ENCODE data around the gene CELA1. TPM values are rescaled to one million over a fixed set of nuclear protein-coding genes. Genes with fewer than 3 reads are reported as not detected.

The CELA1 gene
- total RNA-seq, 1 experiment from 2014 or later: not detected

DNA sequence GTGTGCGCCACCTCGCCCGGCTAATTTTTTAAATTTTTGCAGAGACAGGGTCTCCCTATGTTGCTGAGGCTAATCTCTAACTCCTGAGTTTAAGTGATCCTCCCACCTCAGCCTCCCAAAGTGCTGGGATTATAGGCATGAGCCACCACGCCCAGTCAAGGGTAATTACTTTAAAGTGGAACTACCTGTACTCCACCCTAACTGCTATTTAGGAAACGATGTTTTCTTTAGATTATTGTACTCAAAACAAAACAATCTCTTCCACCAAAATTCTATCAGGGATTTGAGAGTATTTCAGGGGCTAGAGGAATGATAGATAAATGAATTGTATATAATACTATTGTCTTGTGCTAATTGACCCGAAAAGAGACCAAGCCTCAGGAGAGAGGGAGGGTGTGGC lies 12.9 kb downstream of the CELA1 start:
- Histone ChIP-seq H3K4me2 (ENCODE audit: low read length) (no peak overlapping the region), H3K36me3 (ENCODE audit: control insufficient read depth in 1 of 2, insufficient read depth in 2 of 2, low read length in 2 of 2) (no peaks in the 10 kb centered on the region), H2AFZ (ENCODE audit: low read depth, low read length, poor library complexity, severe bottlenecking) (peak overlapping the region; percentile 15), H4K20me1 (ENCODE audit: insufficient read depth) (no peaks in the 10 kb centered on the region), H3K79me2 (ENCODE audit: insufficient read depth, low read length) (no peaks in the 10 kb centered on the region), H3K4me3 (replicated peaks in 1 of 2; ENCODE audit: low read depth in 1 of 2, low read length in 2 of 2) (no peak overlapping the region), H3K9me2 (ENCODE audit: insufficient read depth) (no peaks in the 10 kb centered on the region), H3K9ac (ENCODE audit: low read length) (no peak overlapping the region), H3K27ac (ENCODE audit: low read depth, low read length) (no peak overlapping the region), H3K4me1 (ENCODE audit: control insufficient read depth in 1 of 2, insufficient read depth in 2 of 2, low read length in 2 of 2) (peaks cover 0 to 4% of the 10 kb centered on the region in 2 experiments; a peak in 1 of 4 replicates), H3K9me3 (ENCODE audit: control insufficient read depth in 1 of 2, insufficient read depth in 1 of 2, low read depth in 1 of 2, low read length in 2 of 2) (no peaks in the 10 kb centered on the region), H3K27me3 (ENCODE audit: insufficient read depth, low read length) (no peaks in the 10 kb centered on the region)
- intact Hi-C loops (cut with micrococcal nuclease): no loop called here
- ChIA-PET RAD21 (ENCODE audit: low non-redundant PET in 1 of 2, low total read pairs in 2 of 2, uncharacterized antibody in 2 of 2, unreplicated experiment in 2 of 2) (no interaction called here), POLR2A (interaction anchor here (0.6 kb wide), 1 partner anchor 65 kb away, joined by 3 read pairs; no protein-coding TSS in a partner anchor), CTCF (no interaction called here)
- no TSS peak for BruUV-seq (replicated peaks)
- no peak for DNase-seq (ENCODE audit: low read depth, low spot score)
- TF ChIP-seq ELF1 (IDR thresholded peaks at IDR 0.05; ENCODE audit: borderline replicate concordance, low read depth) (no peak), FOSL1 (IDR thresholded peaks at IDR 0.05; ENCODE audit: low read depth) (no peak), POLR2A (IDR thresholded peaks at IDR 0.05; ENCODE audit: borderline replicate concordance, extremely low read depth, insufficient read depth, insufficient read length) (no peak)
- ATAC-seq: no peak

DNA sequence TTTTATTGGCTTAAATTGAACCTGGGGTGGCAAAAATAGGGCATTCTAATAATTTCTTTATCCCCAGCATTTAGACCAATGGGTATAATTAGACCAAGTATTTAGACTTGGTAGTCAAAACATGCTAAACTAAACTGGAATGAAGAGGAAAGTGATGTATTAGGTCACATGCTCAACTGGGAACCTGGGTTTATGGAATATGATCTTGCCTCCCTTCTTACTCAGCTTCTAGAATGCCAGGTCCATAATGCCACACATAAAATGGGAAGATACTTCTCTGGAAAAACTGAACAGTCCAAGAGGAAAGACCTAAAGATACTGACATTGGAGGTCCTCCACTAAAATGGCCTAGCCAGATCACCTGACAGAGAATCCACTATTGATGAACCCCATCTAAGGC lies 16.3 kb downstream of the CELA1 start:
- Histone ChIP-seq H2AFZ (ENCODE audit: low read depth, low read length, poor library complexity, severe bottlenecking) (no peak overlapping the region), H3K27me3 (ENCODE audit: insufficient read depth, low read length) (no peaks in the 10 kb centered on the region), H3K4me3 (replicated peaks in 1 of 2; ENCODE audit: low read depth in 1 of 2, low read length in 2 of 2) (no peak overlapping the region), H3K4me1 (ENCODE audit: control insufficient read depth in 1 of 2, insufficient read depth in 2 of 2, low read length in 2 of 2) (peaks cover 0 to 4% of the 10 kb centered on the region in 2 experiments; a peak in 1 of 4 replicates), H3K9ac (ENCODE audit: low read length) (no peak overlapping the region), H3K4me2 (ENCODE audit: low read length) (no peak overlapping the region), H4K20me1 (ENCODE audit: insufficient read depth) (no peaks in the 10 kb centered on the region), H3K27ac (ENCODE audit: low read depth, low read length) (no peak overlapping the region), H3K9me3 (ENCODE audit: control insufficient read depth in 1 of 2, insufficient read depth in 1 of 2, low read depth in 1 of 2, low read length in 2 of 2) (no peaks in the 10 kb centered on the region), H3K36me3 (ENCODE audit: control insufficient read depth in 1 of 2, insufficient read depth in 2 of 2, low read length in 2 of 2) (no peaks in the 10 kb centered on the region), H3K79me2 (ENCODE audit: insufficient read depth, low read length) (no peaks in the 10 kb centered on the region), H3K9me2 (ENCODE audit: insufficient read depth) (no peaks in the 10 kb centered on the region)
- intact Hi-C loops (cut with micrococcal nuclease): no loop called here
- ChIA-PET POLR2A (no interaction called here), CTCF (interaction anchor here (2.1 kb wide), 1 partner anchor 10 kb away, joined by 7 read pairs; no protein-coding TSS in a partner anchor), RAD21 (ENCODE audit: low non-redundant PET in 1 of 2, low total read pairs in 2 of 2, uncharacterized antibody in 2 of 2, unreplicated experiment in 2 of 2) (no interaction called here)
- TF ChIP-seq, protein P1, sequence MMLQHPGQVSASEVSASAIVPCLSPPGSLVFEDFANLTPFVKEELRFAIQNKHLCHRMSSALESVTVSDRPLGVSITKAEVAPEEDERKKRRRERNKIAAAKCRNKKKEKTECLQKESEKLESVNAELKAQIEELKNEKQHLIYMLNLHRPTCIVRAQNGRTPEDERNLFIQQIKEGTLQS (IDR thresholded peaks at IDR 0.05): no peak
- TF ChIP-seq SRF (IDR thresholded peaks at IDR 0.05; ENCODE audit: low read depth): no peak
- TF ChIP-seq YY1 (IDR thresholded peaks at IDR 0.05; ENCODE audit: extremely low read depth, insufficient replicate concordance, low read depth, low read length): no peak
- TF ChIP-seq ZFX (IDR thresholded peaks at IDR 0.05): no peak
- TF ChIP-seq, protein P2, sequence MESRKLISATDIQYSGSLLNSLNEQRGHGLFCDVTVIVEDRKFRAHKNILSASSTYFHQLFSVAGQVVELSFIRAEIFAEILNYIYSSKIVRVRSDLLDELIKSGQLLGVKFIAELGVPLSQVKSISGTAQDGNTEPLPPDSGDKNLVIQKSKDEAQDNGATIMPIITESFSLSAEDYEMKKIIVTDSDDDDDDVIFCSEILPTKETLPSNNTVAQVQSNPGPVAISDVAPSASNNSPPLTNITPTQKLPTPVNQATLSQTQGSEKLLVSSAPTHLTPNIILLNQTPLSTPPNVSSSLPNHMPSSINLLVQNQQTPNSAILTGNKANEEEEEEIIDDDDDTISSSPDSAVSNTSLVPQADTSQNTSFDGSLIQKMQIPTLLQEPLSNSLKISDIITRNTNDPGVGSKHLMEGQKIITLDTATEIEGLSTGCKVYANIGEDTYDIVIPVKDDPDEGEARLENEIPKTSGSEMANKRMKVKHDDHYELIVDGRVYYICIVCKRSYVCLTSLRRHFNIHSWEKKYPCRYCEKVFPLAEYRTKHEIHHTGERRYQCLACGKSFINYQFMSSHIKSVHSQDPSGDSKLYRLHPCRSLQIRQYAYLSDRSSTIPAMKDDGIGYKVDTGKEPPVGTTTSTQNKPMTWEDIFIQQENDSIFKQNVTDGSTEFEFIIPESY (IDR thresholded peaks at IDR 0.05; ENCODE audit: extremely low read depth, insufficient replicate concordance, low read length): no peak
- TF ChIP-seq TCF7L2 (IDR thresholded peaks at IDR 0.05; ENCODE audit: borderline replicate concordance, extremely low read depth, insufficient read depth, insufficient read length): no peak
- no peak for TF ChIP-seq POLR2A (IDR thresholded peaks at IDR 0.05; ENCODE audit: borderline replicate concordance, extremely low read depth, insufficient read depth, insufficient read length)
- TF ChIP-seq CBX3 (IDR thresholded peaks at IDR 0.05; ENCODE audit: low read depth): no peak
- TF ChIP-seq CEBPB (IDR thresholded peaks at IDR 0.05; ENCODE audit: low read depth): no peak
- TF ChIP-seq POLR2AphosphoS5 (IDR thresholded peaks at IDR 0.05; ENCODE audit: low read depth, low read length): no peak
- TF ChIP-seq EZH2phosphoT487 (IDR thresholded peaks at IDR 0.05; ENCODE audit: borderline replicate concordance): no peak
- DNase-seq (ENCODE audit: low read depth, low spot score) (no peak), ATAC-seq (no peak)
- no TSS peak for BruUV-seq (replicated peaks)
